Epidermal melanocyte (primary cell): Measurements from ENCODE around the gene GNG4.
"Not testable (repeated sequence)": the region's sequence is repeated elsewhere in the genome, so short reads cannot be mapped to it uniquely, and the experiment has no call there.

ENCODE experiments used
- DNase-seq: peaks from one replicate; pipeline ENCODE4 v3.0.0; 2011; ENCODE audit warnings: low spot score; ENCODE audit not compliant: insufficient read length

GNG4 gene

GRCh38 chr1:235586413-235586812, 63.2 kb downstream of the GNG4 start:
- DNase-seq, result no peak

- no peak for DNase-seq
Measured at GRCh38 chr1:235584973-235585372, 64.6 kb downstream of the GNG4 start.

- DNase-seq, result no peak
Measured at GRCh38 chr1:235583511-235584001, 66.0 kb downstream of the GNG4 start.

- DNase-seq, result no peak
Measured at GRCh38 chr1:235582130-235582529, 67.5 kb downstream of the GNG4 start.

DNA sequence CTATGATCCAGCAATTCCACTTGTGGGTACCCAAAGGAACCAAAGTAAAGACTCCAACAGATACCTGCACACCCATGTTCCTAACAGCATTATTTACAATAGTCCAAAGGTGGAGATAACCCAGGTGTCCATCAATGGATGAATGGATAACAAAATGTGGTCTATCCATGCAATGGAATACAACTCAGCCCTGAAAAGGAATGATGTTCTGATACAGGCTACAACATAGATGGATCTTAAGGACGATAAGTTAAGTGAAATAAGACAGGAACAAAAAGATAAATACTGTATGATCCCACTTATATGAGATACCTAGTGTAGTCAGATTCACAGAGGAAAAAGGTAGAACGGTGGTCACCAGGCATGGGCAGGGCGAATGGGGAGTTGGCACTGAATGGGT, 69.7 kb downstream of the GNG4 start:
- DNase-seq, result no peak

DNA sequence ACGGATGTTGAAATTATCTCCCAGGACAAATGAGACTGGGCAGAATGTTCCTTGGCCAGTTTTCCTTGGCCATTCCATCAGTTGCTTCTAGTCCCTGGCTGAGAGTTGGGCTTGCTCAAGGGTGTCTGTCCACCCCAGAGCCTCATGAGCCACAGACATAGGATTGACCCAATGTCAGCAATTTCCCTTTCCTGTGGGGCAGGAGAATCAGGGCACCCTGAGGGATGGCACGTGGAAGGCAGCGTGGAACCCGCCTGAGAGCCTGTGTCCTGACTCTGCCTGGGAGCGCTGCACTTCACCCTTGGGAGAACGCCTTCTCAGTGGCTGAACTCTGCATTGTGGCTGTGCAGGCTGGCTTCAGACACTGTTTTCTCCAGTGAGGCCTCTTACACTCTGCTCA, 74.0 kb downstream of the GNG4 start:
- DNase-seq, result no peak

DNA sequence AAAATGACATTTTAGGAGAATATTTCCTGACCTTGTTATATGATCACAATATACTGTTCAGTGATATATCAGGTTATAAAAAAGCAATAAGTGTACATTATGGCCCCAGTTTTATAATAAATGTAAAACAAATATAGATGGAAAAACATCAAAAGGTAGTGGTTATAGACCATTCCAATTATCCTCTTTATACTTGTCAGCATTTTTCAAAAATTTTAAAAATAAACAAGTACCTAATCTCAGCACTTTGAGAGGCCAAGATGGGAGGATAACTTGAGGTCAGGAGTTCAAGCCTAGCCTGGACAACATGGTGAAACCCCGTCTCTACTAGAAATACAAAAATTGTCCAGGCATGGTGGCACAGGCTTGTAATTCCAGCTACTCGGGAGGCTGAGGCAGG, 75.7 kb downstream of the GNG4 start:
- DNase-seq, result no peak

DNA sequence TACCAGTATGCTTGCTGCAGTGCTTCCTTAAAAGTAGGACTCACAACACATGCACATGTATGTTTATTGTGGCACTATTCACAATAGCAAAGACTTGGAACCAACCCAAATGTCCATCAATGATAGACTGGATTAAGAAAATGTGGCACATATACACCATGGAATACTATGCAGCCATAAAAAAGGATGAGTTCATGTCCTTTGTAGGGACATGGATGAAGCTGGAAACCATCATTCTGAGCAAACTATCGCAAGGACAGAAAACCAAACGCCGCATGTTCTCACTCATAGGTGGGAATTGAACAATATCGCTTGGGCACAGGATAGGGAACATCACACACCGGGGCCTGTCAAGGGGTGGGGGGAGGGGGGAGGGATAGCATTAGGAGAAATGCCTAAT, 76.6 kb downstream of the GNG4 start:
- DNase-seq, result not testable (repeated sequence)

DNA sequence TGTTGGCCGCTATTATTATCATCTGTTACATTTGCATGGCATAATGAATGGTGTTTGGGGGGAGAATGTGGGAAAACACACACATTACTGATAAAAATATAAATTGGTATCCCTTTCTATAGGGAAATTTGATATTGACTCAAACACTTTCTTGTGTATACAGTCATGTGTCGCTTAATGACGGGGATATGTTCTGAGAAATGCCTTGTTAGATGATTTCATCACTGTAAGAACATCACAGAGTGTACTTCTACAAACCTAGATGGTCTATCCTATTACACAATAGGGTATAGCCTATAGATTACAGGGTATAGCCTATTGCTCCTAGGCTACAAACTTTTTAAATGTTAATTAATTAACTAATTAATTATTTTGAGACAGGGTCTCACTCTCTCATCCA, 78.1 kb downstream of the GNG4 start:
- DNase-seq, result no peak

GRCh38 chr1:235567812-235568503, 81.6 kb downstream of the GNG4 start:
- no peak for DNase-seq

- no peak for DNase-seq
Measured at GRCh38 chr1:235566084-235566483, 83.5 kb downstream of the GNG4 start.

- no peak for DNase-seq
Measured at GRCh38 chr1:235563513-235564061, 86.0 kb downstream of the GNG4 start.

GRCh38 chr1:235562589-235562988, 87.0 kb downstream of the GNG4 start:
- no peak for DNase-seq

DNA sequence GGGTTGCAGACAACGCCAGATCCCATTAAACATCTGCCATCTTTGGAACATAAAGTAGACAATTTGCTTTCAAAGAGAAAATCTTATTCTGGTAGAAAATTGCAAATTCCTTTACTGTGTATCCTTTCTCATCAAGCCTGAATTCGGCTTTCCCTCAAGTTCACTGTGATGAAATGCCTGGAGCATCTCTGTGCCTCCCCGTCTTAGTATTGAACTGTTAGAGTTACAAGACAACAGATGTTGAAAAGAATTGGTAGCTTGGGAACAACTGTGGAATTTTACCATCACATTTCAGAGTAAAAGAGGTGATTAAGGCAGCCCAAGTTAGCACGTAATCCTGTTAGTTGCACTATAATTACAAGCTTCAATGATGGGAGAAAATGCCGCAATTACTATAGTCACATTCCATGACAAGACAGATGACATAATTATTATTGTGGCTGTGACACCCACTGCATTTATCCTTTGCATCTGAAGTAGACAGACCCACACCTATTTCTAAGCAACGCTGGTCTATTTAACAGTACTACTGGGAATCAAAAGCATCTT, 90.9 kb downstream of the GNG4 start:
- DNase-seq, result no peak

DNA sequence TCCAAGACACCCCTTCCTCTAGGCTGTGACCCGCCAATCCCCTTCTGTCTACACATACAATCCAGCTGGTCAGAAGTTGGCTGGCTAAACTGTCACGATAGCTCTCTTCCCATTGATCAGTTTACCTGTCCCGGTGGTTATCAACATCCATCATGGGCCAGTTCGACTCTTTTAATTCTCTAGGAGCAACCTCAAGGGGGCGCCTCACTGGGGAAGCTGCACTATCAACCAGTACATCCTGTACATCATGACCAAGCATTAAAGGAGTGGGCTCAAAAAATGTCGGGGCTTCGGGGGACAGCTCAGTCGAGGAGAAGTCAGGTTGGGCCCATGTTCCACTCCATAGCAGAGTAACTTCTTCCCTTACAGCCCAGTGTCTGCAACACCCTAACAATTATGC, 92.1 kb downstream of the GNG4 start:
- DNase-seq, result no peak

DNA sequence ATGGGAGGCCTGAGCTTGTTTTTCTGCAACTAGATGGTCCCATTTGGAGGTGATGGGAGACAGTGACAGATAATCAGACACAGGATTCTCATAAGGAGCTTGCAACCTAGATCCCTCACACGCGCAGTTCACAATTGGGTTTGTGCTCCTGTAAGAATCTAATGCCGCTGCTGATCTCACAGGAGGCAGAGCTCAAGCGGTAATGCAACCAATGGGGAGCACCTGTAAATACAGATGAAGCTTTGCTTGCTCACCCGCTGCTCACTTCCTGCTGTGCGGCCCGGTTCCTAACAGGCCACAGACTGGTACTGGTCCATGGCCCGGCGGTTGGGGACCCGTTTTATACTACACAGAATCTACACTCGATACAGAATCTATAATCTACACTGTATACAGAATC, 92.8 kb downstream of the GNG4 start:
- DNase-seq, result no peak

DNA sequence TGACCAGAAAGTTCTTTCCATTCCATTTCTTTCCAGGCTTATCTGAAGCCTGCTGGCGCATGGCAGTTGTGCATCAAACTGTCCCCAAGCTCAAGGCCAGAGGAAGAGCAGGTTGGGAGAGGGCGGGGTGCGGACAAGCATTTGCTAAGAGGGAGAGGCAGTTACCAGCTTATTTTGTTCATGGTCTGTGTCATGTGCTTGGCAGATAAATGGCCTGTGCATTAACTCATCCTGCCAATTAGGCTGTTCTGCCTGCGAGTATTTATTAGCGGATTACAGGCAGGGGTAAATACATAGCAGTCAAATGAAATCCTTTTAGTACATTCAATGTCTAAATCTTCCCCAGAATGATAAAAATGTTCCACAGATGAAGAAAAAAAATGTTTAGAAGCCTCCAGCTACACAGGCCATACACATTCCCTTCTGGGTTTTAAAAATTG, 96.5 kb downstream of the GNG4 start:
- DNase-seq, result no peak

DNA sequence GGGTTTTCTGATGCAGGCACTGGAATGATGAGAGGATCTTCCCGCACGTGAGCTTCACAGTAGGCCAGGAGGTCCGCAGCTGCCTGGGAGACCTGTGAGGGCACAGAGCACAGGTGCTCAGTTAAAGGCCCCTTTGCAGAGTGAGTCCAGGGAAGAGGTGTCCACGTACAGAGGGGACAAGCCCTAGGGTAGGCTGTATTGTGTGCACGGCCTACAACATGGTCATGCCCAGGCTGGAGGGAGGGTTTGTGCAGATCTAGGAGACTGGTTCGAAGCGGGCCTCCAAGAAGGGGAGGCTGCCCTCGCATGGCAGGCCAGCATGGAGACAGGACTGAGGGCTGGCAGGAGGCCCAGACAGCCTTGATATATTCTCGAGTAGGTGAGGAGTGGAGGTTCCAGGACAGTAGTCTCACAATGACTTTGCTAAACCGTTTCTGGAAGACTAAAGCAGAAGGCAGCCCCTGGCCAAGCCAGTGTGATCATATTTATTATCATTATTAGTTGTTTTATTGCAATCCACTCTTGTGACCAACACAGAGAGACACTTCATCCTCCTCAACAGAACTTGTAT, 97.4 kb downstream of the GNG4 start:
- DNase-seq, result no peak

DNA sequence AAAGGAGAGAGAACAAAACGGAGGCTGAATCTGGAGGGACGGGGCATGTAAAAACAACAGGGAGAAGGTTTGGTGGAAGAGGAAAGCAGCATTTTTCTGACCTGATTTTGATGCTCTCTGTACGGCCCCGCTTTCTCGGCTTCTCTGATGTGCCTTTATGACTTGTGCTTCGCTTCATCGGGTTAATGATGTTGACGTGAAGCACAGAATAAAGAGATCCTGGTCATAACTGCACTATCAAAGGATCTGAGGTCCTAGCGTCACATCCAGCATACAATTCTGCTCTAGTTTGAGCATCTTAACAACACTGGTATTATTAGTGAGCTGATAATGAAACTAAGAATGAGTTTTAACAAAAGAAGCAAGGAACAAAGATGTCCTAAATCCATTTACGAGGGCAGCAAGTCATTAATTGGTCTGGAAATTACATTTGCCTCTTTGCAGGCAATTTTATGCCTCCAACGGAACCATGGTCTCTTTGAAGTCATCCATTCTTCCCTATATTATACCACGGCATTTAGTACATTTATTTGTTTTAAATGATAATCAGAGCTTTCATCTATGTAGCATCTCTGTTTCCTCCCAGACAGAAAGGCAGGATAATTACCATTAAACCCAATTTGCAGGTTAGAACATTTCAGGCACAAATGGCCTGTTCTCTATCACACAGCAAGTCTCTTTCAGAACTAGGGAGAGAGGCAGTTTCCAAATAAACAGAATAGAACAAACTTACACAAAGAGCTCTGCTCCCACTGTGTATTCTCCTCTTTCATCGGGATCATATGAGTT, 100.0 kb downstream of the GNG4 start:
- no peak for DNase-seq

DNA sequence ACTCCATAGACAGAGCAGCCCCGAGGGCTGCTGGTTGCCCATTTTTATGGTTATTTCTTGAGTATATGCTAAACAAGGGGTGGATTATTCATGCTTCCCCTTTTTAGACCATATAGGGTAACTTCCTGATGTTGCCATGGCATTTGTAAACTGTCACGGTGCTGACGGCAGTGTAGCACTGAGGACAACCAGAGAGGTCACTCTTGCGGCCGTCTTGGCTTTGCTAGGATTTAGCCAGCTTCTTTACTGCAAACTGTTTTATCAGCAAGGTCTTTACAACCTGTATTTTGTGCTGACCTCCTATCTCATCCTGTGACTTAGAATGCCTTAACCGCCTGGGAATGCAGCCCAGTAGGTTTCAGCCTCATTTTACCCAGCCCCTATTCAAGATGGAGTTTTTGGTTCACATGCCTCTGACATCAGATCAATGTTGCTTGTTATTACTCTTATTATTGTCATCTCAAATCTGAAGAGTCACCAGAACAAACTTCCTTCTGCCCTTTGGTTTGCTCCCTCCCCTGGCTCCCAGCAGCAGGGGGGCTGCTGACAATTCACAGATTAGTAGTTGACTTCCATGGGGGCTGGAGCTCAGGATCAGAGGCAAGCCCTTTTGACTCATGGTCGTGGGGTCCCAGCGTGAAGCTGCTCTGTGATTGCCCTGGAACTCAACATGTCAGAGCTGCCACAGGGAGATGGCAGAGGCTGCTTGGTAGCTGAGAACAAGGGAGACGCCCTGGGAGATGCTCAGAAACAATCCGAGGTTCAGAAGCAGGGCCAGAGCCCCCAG, 103.0 kb downstream of the GNG4 start:
- DNase-seq, result not testable (repeated sequence)

- no peak for DNase-seq
Measured at GRCh38 chr1:235545292-235545930, 104.2 kb downstream of the GNG4 start.
